Nephron progenitor cell (in vitro differentiated cells): ENCODE measurements around the gene SEC61A1.

Experiments used
- DNase-seq: peaks from one replicate; pipeline ENCODE4 v3.0.0; 2021
- H3K27ac Mint-ChIP-seq: 2 replicates; pipeline ENCODE4 v1.8.0; 2021; ENCODE audit warnings: mild to moderate bottlenecking, moderate library complexity, mixed read lengths
- H3K27me3 Mint-ChIP-seq: 2 replicates; pipeline ENCODE4 v1.8.0; 2021; ENCODE audit warnings: mild to moderate bottlenecking, low read depth, mixed read lengths; ENCODE audit not compliant: poor library complexity
- H3K36me3 Mint-ChIP-seq: 2 replicates; pipeline ENCODE4 v1.8.0; 2021; ENCODE audit warnings: low read depth, mixed read lengths
- H3K4me1 Mint-ChIP-seq: 2 replicates; pipeline ENCODE4 v1.8.0; 2021; ENCODE audit warnings: mixed read lengths
- H3K4me3 Mint-ChIP-seq: 2 replicates; pipeline ENCODE4 v1.8.0; 2021; ENCODE audit warnings: mild to moderate bottlenecking, moderate library complexity, mixed read lengths
- H3K9me3 Mint-ChIP-seq: 2 replicates; pipeline ENCODE4 v1.8.0; 2021; ENCODE audit warnings: mild to moderate bottlenecking, moderate library complexity, mixed read lengths
- TF ChIP-seq, protein P1 (sequence below): fragments of 200-600 bp; sonication (generic); IDR thresholded peaks from 2 replicates; pipeline ENCODE4 v1.5.0; 2021; ENCODE audit warnings: antibody characterized with exemption

The SEC61A1 gene

GRCh38 chr3:128113817-128114794, 61.9 kb downstream of the SEC61A1 start:
- Mint-ChIP-seq H3K4me3 (no peak overlapping the region), H3K9me3 (no peaks in the 10 kb centered on the region), H3K36me3 (peaks cover 66% of the 10 kb centered on the region), H3K27ac (no peak overlapping the region), H3K4me1 (peaks cover 20% of the 10 kb centered on the region), H3K27me3 (no peaks in the 10 kb centered on the region)
- DNase-seq: peak; percentile 10
- TF ChIP-seq, protein P1, sequence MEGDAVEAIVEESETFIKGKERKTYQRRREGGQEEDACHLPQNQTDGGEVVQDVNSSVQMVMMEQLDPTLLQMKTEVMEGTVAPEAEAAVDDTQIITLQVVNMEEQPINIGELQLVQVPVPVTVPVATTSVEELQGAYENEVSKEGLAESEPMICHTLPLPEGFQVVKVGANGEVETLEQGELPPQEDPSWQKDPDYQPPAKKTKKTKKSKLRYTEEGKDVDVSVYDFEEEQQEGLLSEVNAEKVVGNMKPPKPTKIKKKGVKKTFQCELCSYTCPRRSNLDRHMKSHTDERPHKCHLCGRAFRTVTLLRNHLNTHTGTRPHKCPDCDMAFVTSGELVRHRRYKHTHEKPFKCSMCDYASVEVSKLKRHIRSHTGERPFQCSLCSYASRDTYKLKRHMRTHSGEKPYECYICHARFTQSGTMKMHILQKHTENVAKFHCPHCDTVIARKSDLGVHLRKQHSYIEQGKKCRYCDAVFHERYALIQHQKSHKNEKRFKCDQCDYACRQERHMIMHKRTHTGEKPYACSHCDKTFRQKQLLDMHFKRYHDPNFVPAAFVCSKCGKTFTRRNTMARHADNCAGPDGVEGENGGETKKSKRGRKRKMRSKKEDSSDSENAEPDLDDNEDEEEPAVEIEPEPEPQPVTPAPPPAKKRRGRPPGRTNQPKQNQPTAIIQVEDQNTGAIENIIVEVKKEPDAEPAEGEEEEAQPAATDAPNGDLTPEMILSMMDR: no peak
